Osteocyte (in vitro differentiated cells): ENCODE measurements around the gene GFI1B. TPM values are rescaled to one million over a fixed set of nuclear protein-coding genes. Genes with fewer than 3 reads are reported as not detected.

Experiments used
- DNase-seq: peaks from one replicate; pipeline ENCODE4 v3.0.0; 2021; ENCODE audit warnings: mixed read lengths; ENCODE audit not compliant: unreplicated experiment; ENCODE audit errors: extremely low spot score
- H3K27ac Mint-ChIP-seq: one replicate; pipeline ENCODE4 v1.8.0; 2021; ENCODE audit warnings: mild to moderate bottlenecking, mixed read lengths; ENCODE audit not compliant: unreplicated experiment
- H3K27me3 Mint-ChIP-seq: one replicate; pipeline ENCODE4 v1.8.0; 2021; ENCODE audit warnings: mixed read lengths; ENCODE audit not compliant: unreplicated experiment
- H3K36me3 Mint-ChIP-seq: one replicate; pipeline ENCODE4 v1.8.0; 2021; ENCODE audit warnings: mixed read lengths; ENCODE audit not compliant: unreplicated experiment
- H3K4me1 Mint-ChIP-seq: one replicate; pipeline ENCODE4 v1.8.0; 2021; ENCODE audit warnings: mixed read lengths; ENCODE audit not compliant: unreplicated experiment
- H3K4me3 Mint-ChIP-seq: one replicate; pipeline ENCODE4 v1.8.0; 2021; ENCODE audit warnings: mild to moderate bottlenecking, moderate library complexity, mixed read lengths; ENCODE audit not compliant: unreplicated experiment
- H3K9me3 Mint-ChIP-seq: one replicate; pipeline ENCODE4 v1.8.0; 2021; ENCODE audit warnings: mixed read lengths; ENCODE audit not compliant: unreplicated experiment
- total RNA-seq: library from RNA; stranded (reverse); gene quantifications from 2 replicates; pipeline ENCODE4 v1.2.1, GENCODE V29; 2021
- TF ChIP-seq, protein P1 (sequence below): fragments of 200-600 bp; sonication (generic); IDR thresholded peaks from 2 replicates; pipeline ENCODE4 v1.5.0; 2021; ENCODE audit warnings: antibody characterized with exemption, mild to moderate bottlenecking, moderate library complexity

Gene GFI1B
- total RNA-seq, 1 donor from 2014 or later: not detected

DNA sequence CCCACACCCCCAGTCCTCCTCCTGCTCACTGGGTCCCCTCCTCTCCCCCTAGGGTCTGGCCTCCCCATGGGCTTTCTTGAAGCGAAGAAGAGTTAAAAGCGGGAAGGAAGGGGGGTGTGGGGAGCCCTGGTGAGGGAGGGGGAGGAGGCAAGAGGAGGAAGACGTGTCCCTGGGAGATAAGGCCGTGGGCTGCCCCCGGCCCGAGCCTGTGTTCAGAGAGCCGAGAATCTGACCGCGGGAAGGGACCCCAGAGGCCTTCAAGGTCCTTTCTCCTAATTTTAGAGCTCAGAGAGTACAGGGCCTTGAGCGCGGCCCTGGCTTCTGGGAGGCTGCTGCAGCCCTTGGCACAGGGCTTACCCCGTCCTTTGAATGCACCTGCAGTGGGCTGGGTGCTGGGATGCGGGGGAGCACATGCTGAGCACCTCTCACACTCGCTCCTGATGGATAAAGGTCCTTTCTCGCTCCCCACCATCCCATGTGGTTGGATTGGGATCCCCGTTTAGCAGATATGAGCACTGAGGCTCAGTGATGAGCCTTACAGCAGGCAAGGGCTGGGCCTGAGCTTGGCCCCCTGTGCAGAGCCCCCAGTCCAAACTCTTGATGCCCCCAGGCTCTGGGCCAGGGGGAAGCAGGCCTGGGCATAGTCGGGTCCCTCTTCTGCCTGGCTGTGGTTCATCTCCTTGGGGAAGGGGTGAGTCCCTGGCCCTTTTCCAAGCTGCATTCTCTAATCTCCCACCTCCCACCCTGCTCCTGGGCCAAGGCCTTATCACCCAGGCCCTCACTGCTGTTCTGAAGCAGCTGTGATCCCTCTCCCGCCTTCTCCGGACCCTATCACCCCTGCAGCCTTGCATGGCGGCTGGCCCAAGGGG is 5.9 kb downstream of the GFI1B start:
- TF ChIP-seq, protein P1, sequence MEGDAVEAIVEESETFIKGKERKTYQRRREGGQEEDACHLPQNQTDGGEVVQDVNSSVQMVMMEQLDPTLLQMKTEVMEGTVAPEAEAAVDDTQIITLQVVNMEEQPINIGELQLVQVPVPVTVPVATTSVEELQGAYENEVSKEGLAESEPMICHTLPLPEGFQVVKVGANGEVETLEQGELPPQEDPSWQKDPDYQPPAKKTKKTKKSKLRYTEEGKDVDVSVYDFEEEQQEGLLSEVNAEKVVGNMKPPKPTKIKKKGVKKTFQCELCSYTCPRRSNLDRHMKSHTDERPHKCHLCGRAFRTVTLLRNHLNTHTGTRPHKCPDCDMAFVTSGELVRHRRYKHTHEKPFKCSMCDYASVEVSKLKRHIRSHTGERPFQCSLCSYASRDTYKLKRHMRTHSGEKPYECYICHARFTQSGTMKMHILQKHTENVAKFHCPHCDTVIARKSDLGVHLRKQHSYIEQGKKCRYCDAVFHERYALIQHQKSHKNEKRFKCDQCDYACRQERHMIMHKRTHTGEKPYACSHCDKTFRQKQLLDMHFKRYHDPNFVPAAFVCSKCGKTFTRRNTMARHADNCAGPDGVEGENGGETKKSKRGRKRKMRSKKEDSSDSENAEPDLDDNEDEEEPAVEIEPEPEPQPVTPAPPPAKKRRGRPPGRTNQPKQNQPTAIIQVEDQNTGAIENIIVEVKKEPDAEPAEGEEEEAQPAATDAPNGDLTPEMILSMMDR: no peak
- no peak overlapping the region for H3K27ac Mint-ChIP-seq
- no peaks in the 10 kb centered on the region for H3K9me3 Mint-ChIP-seq
- DNase-seq: no peak
- no peak overlapping the region for H3K4me3 Mint-ChIP-seq
- no peaks in the 10 kb centered on the region for H3K36me3 Mint-ChIP-seq
- peaks cover 35% of the 10 kb centered on the region for H3K27me3 Mint-ChIP-seq
- H3K4me1 Mint-ChIP-seq: no peaks in the 10 kb centered on the region

DNA sequence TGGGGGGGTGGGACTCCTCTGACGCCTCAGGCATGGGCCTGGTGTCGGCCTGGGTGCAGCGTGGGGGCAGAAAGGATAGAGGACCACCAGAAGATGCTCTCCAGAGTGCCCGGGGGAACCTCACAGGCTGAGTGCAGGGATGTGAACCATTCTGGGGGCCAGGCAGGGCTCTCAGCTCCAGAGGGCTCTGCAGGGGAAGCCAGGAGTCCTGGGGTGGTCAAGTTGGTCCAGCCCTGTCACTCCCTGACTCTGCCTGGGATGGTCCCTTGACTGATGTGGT is 6.5 kb downstream of the GFI1B start:
- H3K27ac Mint-ChIP-seq: no peak overlapping the region
- no peaks in the 10 kb centered on the region for H3K9me3 Mint-ChIP-seq
- DNase-seq: no peak
- H3K27me3 Mint-ChIP-seq: peaks cover 30% of the 10 kb centered on the region
- H3K4me3 Mint-ChIP-seq: no peak overlapping the region
- TF ChIP-seq, protein P1: no peak
- H3K36me3 Mint-ChIP-seq: no peaks in the 10 kb centered on the region
- H3K4me1 Mint-ChIP-seq: no peaks in the 10 kb centered on the region

- no peaks in the 10 kb centered on the region for H3K4me1 Mint-ChIP-seq
- no peak overlapping the region for H3K27ac Mint-ChIP-seq
- H3K4me3 Mint-ChIP-seq: no peak overlapping the region
- H3K27me3 Mint-ChIP-seq: peaks cover 26% of the 10 kb centered on the region
- H3K36me3 Mint-ChIP-seq: no peaks in the 10 kb centered on the region
- no peaks in the 10 kb centered on the region for H3K9me3 Mint-ChIP-seq
- TF ChIP-seq, protein P1: no peak
- DNase-seq: no peak
These were observed 7.0 kb downstream of the GFI1B start for GRCh38 chr9:132985489-132985888.

DNA sequence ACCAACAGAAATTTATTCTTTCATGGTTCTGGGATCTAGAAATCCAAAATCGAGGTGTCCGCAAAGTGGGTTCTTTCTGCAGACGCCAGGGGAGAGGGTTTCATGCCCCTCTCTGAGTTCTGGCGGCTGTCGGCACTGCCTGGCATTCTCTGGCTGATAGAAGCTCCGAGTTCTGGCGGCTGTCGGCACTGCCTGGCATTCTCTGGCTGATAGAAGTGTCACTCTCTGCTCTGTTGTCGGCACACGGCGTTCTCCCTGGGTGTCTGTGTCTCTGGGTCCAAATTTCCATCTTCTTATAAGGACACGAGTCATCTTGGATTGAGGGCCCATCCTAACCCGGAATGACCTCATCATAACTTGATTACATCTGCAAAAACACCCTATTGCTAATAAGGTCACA is 7.6 kb downstream of the GFI1B start:
- Mint-ChIP-seq H3K4me1 (no peaks in the 10 kb centered on the region), H3K4me3 (no peak overlapping the region), H3K27ac (no peak overlapping the region), H3K27me3 (peaks cover 21% of the 10 kb centered on the region), H3K9me3 (no peaks in the 10 kb centered on the region), H3K36me3 (no peaks in the 10 kb centered on the region)
- no peak for DNase-seq
- TF ChIP-seq, protein P1: no peak

- Mint-ChIP-seq H3K27me3 (peaks cover 22% of the 10 kb centered on the region), H3K4me3 (no peak overlapping the region), H3K9me3 (no peaks in the 10 kb centered on the region), H3K4me1 (no peaks in the 10 kb centered on the region), H3K36me3 (no peaks in the 10 kb centered on the region), H3K27ac (no peak overlapping the region)
- DNase-seq: no peak
- TF ChIP-seq, protein P1: no peak
These were observed 8.4 kb downstream of the GFI1B start for GRCh38 chr9:132986640-132987620.
